Dendritic cell treated with granulocyte-macrophage colony-stimulating factor and Interleukin-4, amounts not matched to agents 40 ng/mL and 50 ng/mL, for 4 days (primary cell): ENCODE data around the gene TAAR9.
A peak's percentile ranks its signal among the peaks of the same experiment; 100 is the strongest.
"Not testable (repeated sequence)": the region's sequence is repeated elsewhere in the genome, so short reads cannot be mapped to it uniquely, and the experiment has no call there.

Experiments used
- H3K27ac Mint-ChIP-seq: one replicate; pipeline ENCODE4 v1.8.0; 2022; ENCODE audit warnings: mild to moderate bottlenecking, mixed read lengths
- H3K27me3 Mint-ChIP-seq: one replicate; pipeline ENCODE4 v1.8.0; 2022; ENCODE audit warnings: mild to moderate bottlenecking, mixed read lengths
- H3K36me3 Mint-ChIP-seq: one replicate; pipeline ENCODE4 v1.8.0; 2022; ENCODE audit warnings: low read depth, mixed read lengths
- H3K4me1 Mint-ChIP-seq: one replicate; pipeline ENCODE4 v1.8.0; 2022; ENCODE audit warnings: low read depth, mixed read lengths
- H3K4me3 Mint-ChIP-seq: one replicate; pipeline ENCODE4 v1.8.0; 2022; ENCODE audit warnings: mild to moderate bottlenecking, moderate library complexity, mixed read lengths
- H3K9me3 Mint-ChIP-seq: one replicate; pipeline ENCODE4 v1.8.0; 2022; ENCODE audit warnings: mixed read lengths
- intact Hi-C: fragments of 100-400 bp; cut with micrococcal nuclease; formaldehyde crosslinking; loops from one replicate; pipeline ENCODE4 v1.15.0; 2022

TAAR9 gene

GRCh38 chr6:132530293-132530974 is 7.6 kb upstream of the TAAR9 start:
- intact Hi-C loops, result loop anchor here (2.0 to 5.0 kb wide), 2 partner anchors 137 to 238 kb away; no protein-coding TSS in a partner anchor
- Mint-ChIP-seq H3K4me1 (peaks cover 9% of the 10 kb centered on the region), H3K27ac (no peak overlapping the region), H3K4me3 (peak overlapping the region; percentile 28), H3K27me3 (peaks cover 5% of the 10 kb centered on the region), H3K36me3 (no peaks in the 10 kb centered on the region), H3K9me3 (peaks cover 9% of the 10 kb centered on the region)

GRCh38 chr6:132534546-132534945 is 3.5 kb upstream of the TAAR9 start:
- H3K4me3 Mint-ChIP-seq, H3K4me1 Mint-ChIP-seq, H3K27ac Mint-ChIP-seq, H3K9me3 Mint-ChIP-seq, H3K36me3 Mint-ChIP-seq: not testable (repeated sequence)
- intact Hi-C loops, result loop anchor here (5.0 kb wide), 1 partner anchor 133 kb away; no protein-coding TSS in a partner anchor
- peaks cover 15% of the 10 kb centered on the region for H3K27me3 Mint-ChIP-seq

GRCh38 chr6:132537145-132537544 is 932 bp upstream of the TAAR9 start:
- intact Hi-C loops, result no loop called here
- Mint-ChIP-seq H3K27me3 (peaks cover 24% of the 10 kb centered on the region), H3K36me3 (no peaks in the 10 kb centered on the region)

GRCh38 chr6:132544826-132545225 is 6.7 kb downstream of the TAAR9 start:
- H3K9me3 Mint-ChIP-seq, result no peaks in the 10 kb centered on the region
- H3K27me3 Mint-ChIP-seq, result peaks cover 11% of the 10 kb centered on the region
- intact Hi-C loops, result no loop called here
- H3K4me3 Mint-ChIP-seq, result no peak overlapping the region
- peaks cover 5% of the 10 kb centered on the region for H3K4me1 Mint-ChIP-seq
- no peaks in the 10 kb centered on the region for H3K36me3 Mint-ChIP-seq
- no peak overlapping the region for H3K27ac Mint-ChIP-seq

More at GRCh38 chr6:132537145-132537544, 932 bp upstream of the TAAR9 start:
- Mint-ChIP-seq H3K27ac (no peak overlapping the region), H3K9me3 (peaks cover 9% of the 10 kb centered on the region), H3K4me3 (no peak overlapping the region), H3K4me1 (peaks cover 6% of the 10 kb centered on the region)

- intact Hi-C loops, result no loop called here
- peaks cover 5% of the 10 kb centered on the region for H3K4me1 Mint-ChIP-seq
- H3K27ac Mint-ChIP-seq, result no peak overlapping the region
These were observed 10.8 kb downstream of the TAAR9 start for GRCh38 chr6:132548746-132549463.

GRCh38 chr6:132551214-132551613 is 13.1 kb downstream of the TAAR9 start:
- intact Hi-C loops, result no loop called here
- H3K4me3 Mint-ChIP-seq, result no peak overlapping the region
- H3K9me3 Mint-ChIP-seq, result no peaks in the 10 kb centered on the region
- peaks cover 3% of the 10 kb centered on the region for H3K27me3 Mint-ChIP-seq
- no peak overlapping the region for H3K27ac Mint-ChIP-seq
- no peaks in the 10 kb centered on the region for H3K36me3 Mint-ChIP-seq
- H3K4me1 Mint-ChIP-seq, result peaks cover 5% of the 10 kb centered on the region

More at GRCh38 chr6:132548746-132549463, 10.8 kb downstream of the TAAR9 start:
- no peaks in the 10 kb centered on the region for H3K36me3 Mint-ChIP-seq
- H3K4me3 Mint-ChIP-seq, result no peak overlapping the region
- peaks cover 3% of the 10 kb centered on the region for H3K27me3 Mint-ChIP-seq
- no peaks in the 10 kb centered on the region for H3K9me3 Mint-ChIP-seq

GRCh38 chr6:132552372-132552771 is 14.3 kb downstream of the TAAR9 start, which contains the start of gene TAAR8:
Gene TAAR8, plus strand, starts transcription at chr6:132552672. Its CDS starts 21 bp downstream, at chr6:132552693.
- no peaks in the 10 kb centered on the region for H3K36me3 Mint-ChIP-seq
- intact Hi-C loops, result no loop called here
- H3K4me1 Mint-ChIP-seq, result peaks cover 5% of the 10 kb centered on the region
- H3K9me3 Mint-ChIP-seq, result no peaks in the 10 kb centered on the region
- H3K27ac Mint-ChIP-seq, result no peak within 1 kb of the TSS
- H3K27me3 Mint-ChIP-seq, result peaks cover 3% of the 10 kb centered on the region
- H3K4me3 Mint-ChIP-seq, result no peak within 1 kb of the TSS

GRCh38 chr6:132560087-132560486 is 22.0 kb downstream of the TAAR9 start:
- H3K36me3 Mint-ChIP-seq, H3K27ac Mint-ChIP-seq, H3K27me3 Mint-ChIP-seq, H3K4me1 Mint-ChIP-seq, H3K9me3 Mint-ChIP-seq, intact Hi-C loops, H3K4me3 Mint-ChIP-seq: not testable (repeated sequence)

- Mint-ChIP-seq H3K9me3 (no peaks in the 10 kb centered on the region), H3K4me3 (no peak overlapping the region), H3K4me1 (peaks cover under 1% of the 10 kb centered on the region), H3K36me3 (no peaks in the 10 kb centered on the region), H3K27me3 (peaks cover 12% of the 10 kb centered on the region), H3K27ac (no peak overlapping the region)
- intact Hi-C loops, result no loop called here
These were observed 28.3 kb downstream of the TAAR9 start for GRCh38 chr6:132566404-132566803.

GRCh38 chr6:132567566-132567965 is 29.5 kb downstream of the TAAR9 start:
- Mint-ChIP-seq H3K36me3 (no peaks in the 10 kb centered on the region), H3K4me3 (no peak overlapping the region), H3K4me1 (peaks cover 9% of the 10 kb centered on the region), H3K9me3 (no peaks in the 10 kb centered on the region), H3K27ac (no peak overlapping the region), H3K27me3 (peaks cover 12% of the 10 kb centered on the region)
- intact Hi-C loops, result no loop called here

GRCh38 chr6:132568611-132569010 is 30.5 kb downstream of the TAAR9 start:
- peaks cover 9% of the 10 kb centered on the region for H3K4me1 Mint-ChIP-seq
- H3K4me3 Mint-ChIP-seq, result no peak overlapping the region
- no peak overlapping the region for H3K27ac Mint-ChIP-seq
- intact Hi-C loops, result no loop called here
- H3K27me3 Mint-ChIP-seq, result peaks cover 9% of the 10 kb centered on the region
- no peaks in the 10 kb centered on the region for H3K36me3 Mint-ChIP-seq
- H3K9me3 Mint-ChIP-seq, result no peaks in the 10 kb centered on the region

GRCh38 chr6:132569170-132569569 is 31.1 kb downstream of the TAAR9 start:
- Mint-ChIP-seq H3K4me3 (no peak overlapping the region), H3K9me3 (no peaks in the 10 kb centered on the region), H3K36me3 (no peaks in the 10 kb centered on the region), H3K27me3 (peaks cover 9% of the 10 kb centered on the region), H3K27ac (no peak overlapping the region), H3K4me1 (peaks cover 9% of the 10 kb centered on the region)
- intact Hi-C loops, result no loop called here

GRCh38 chr6:132570221-132570777 is 32.2 kb downstream of the TAAR9 start, which contains the start of gene TAAR6:
Gene TAAR6, plus strand, starts transcription at chr6:132570322. Its CDS starts 0 bp downstream, at chr6:132570322.
- Mint-ChIP-seq H3K9me3 (no peaks in the 10 kb centered on the region), H3K4me1 (peaks cover 9% of the 10 kb centered on the region), H3K27ac (no peak within 1 kb of the TSS), H3K36me3 (no peaks in the 10 kb centered on the region), H3K27me3 (peaks cover 8% of the 10 kb centered on the region), H3K4me3 (no peak within 1 kb of the TSS)
- intact Hi-C loops, result no loop called here

- Mint-ChIP-seq H3K9me3 (no peaks in the 10 kb centered on the region), H3K4me3 (no peak overlapping the region), H3K4me1 (peaks cover 9% of the 10 kb centered on the region), H3K27ac (no peak overlapping the region), H3K36me3 (no peaks in the 10 kb centered on the region), H3K27me3 (peaks cover 6% of the 10 kb centered on the region)
- intact Hi-C loops, result no loop called here
These were observed 33.7 kb downstream of the TAAR9 start for GRCh38 chr6:132571774-132572173.
